H1 (cell line): ENCODE data around the gene TMCC1. TPM values are rescaled to one million over a fixed set of nuclear protein-coding genes. Genes with fewer than 3 reads are reported as not detected.
A peak's percentile ranks its signal among the peaks of the same experiment; 100 is the strongest.

Experiments used
- CTCF ChIA-PET: fragments of 300-600 bp; sonication (Branson Sonifier 250); formaldehyde crosslinking; loops from one replicate; lab custom pipeline; 2021; ENCODE audit not compliant: partially characterized antibody; lab: Charles Lee
- POLR2A ChIA-PET: fragments of 300-600 bp; sonication (Branson Sonifier 250); formaldehyde crosslinking; loops from one replicate; lab custom pipeline; 2021; ENCODE audit warnings: inconsistent platforms; ENCODE audit not compliant: partially characterized antibody; lab: Charles Lee
- DNase-seq, 2 experiments: peaks; one replicate each; pipeline versions ENCODE4 v3.0.0 to v3.0.0-alpha.2; 2010 to 2022; ENCODE audit warnings: low spot score in 2 of 2, low read depth in 1 of 2, mixed read lengths in 1 of 2
- FAIRE-seq: peaks from 2 replicates; lab custom pipeline; 2011; peaks lifted over from hg19 to GRCh38; lab: Jason Lieb, UNC
- H2AFZ ChIP-seq: 2 replicates; pipeline ENCODE4 v1.8.1; 2012; ENCODE audit warnings: low read length, inconsistent platforms
- H2AK5ac ChIP-seq: 2 replicates; pipeline ENCODE4 v1.6.1; 2013; ENCODE audit warnings: low read depth, low read length
- H2BK120ac ChIP-seq: replicated peaks from 2 replicates; pipeline ENCODE3; 2013; ENCODE audit warnings: low read depth, low read length, inconsistent platforms
- H2BK12ac ChIP-seq: 2 replicates; pipeline ENCODE4 v1.6.1; 2013; ENCODE audit warnings: low read depth, low read length
- H2BK15ac ChIP-seq: 2 replicates; pipeline ENCODE4 v1.6.1; 2013; ENCODE audit warnings: low read length
- H2BK20ac ChIP-seq: 2 replicates; pipeline ENCODE4 v1.6.1; 2013; ENCODE audit warnings: low read length
- H2BK5ac ChIP-seq: 2 replicates; pipeline ENCODE4 v1.6.1; 2013; ENCODE audit warnings: low read depth, low read length
- H3K14ac ChIP-seq: 2 replicates; pipeline ENCODE4 v1.6.1; 2013; ENCODE audit warnings: inconsistent platforms; ENCODE audit not compliant: insufficient read length
- H3K18ac ChIP-seq: 2 replicates; pipeline ENCODE4 v1.6.1; 2013; ENCODE audit warnings: low read length; ENCODE audit errors: extremely low read depth
- H3K23ac ChIP-seq: 2 replicates; pipeline ENCODE4 v1.6.1; 2013; ENCODE audit warnings: inconsistent platforms; ENCODE audit not compliant: insufficient read length
- H3K23me2 ChIP-seq: 2 replicates; pipeline ENCODE4 v1.6.1; 2013; ENCODE audit warnings: low read depth, low read length
- H3K27ac ChIP-seq: 2 replicates; pipeline ENCODE4 v1.6.1; 2011; ENCODE audit warnings: low read depth, low read length, inconsistent platforms
- H3K27me3 ChIP-seq, 4 experiments: replicated peaks in 1 of 4; 1 replicate in 1 of 4; 2 replicates in 3 of 4; pipeline versions ENCODE4 v1.6.1 to v1.8.1; 2011 to 2013; ENCODE audit warnings: low read length in 3 of 4, mild to moderate bottlenecking in 3 of 4, inconsistent platforms in 2 of 4, mixed read lengths in 2 of 4, moderate library complexity in 1 of 4; ENCODE audit not compliant: control insufficient read depth in 3 of 4, insufficient read depth in 3 of 4; ENCODE audit errors: extremely low read depth in 1 of 4
- H3K36me3 ChIP-seq, 4 experiments: 2 replicates each; pipeline versions ENCODE4 v1.6.1 to v1.8.1; 2011 to 2013; ENCODE audit warnings: mild to moderate bottlenecking in 4 of 4, low read length in 3 of 4, moderate library complexity in 2 of 4, control low read depth in 1 of 4, inconsistent platforms in 1 of 4; ENCODE audit not compliant: insufficient read depth in 4 of 4, control insufficient read depth in 2 of 4
- H3K4ac ChIP-seq: replicated peaks from 2 replicates; pipeline ENCODE3; 2013; ENCODE audit warnings: low read length, low read depth, mixed read lengths, inconsistent platforms; ENCODE audit not compliant: insufficient read length
- H3K4me1 ChIP-seq, 4 experiments: replicated peaks in 1 of 4; 1 replicate in 1 of 4; 2 replicates in 3 of 4; pipeline versions ENCODE4 v1.6.1 to v1.8.1; 2011 to 2013; ENCODE audit warnings: low read length in 3 of 4, inconsistent platforms in 2 of 4, mixed read lengths in 1 of 4; ENCODE audit not compliant: insufficient read depth in 4 of 4, control insufficient read depth in 3 of 4
- H3K4me2 ChIP-seq, 2 experiments: 2 replicates each; pipeline versions ENCODE4 v1.6.1 to v1.8.1; 2011 to 2013; ENCODE audit warnings: low read depth in 2 of 2, low read length in 2 of 2, control low read depth in 1 of 2, inconsistent platforms in 1 of 2, mild to moderate bottlenecking in 1 of 2; ENCODE audit not compliant: insufficient read depth in 1 of 2
- H3K4me3 ChIP-seq, 4 experiments: fragments of 200-600, 300-600 bp in 1 of 4; sonication (generic), shearing (Covaris generic), sonication (Bioruptor Twin) in 1 of 4; 2 replicates each; pipeline versions ENCODE4 v1.5.1 to v1.8.1; 2011 to 2016; ENCODE audit warnings: low read length in 4 of 4, low read depth in 3 of 4, control low read depth in 2 of 4, inconsistent platforms in 2 of 4, mild to moderate bottlenecking in 2 of 4, mixed read lengths in 1 of 4, moderate library complexity in 1 of 4; ENCODE audit not compliant: insufficient read depth in 2 of 4; ENCODE audit errors: extremely low read depth in 1 of 4
- H3K56ac ChIP-seq: replicated peaks from 2 replicates; pipeline ENCODE3; 2013; ENCODE audit warnings: low read depth, mild to moderate bottlenecking, mixed read lengths, low read length, inconsistent platforms; ENCODE audit not compliant: insufficient read length
- H3K79me1 ChIP-seq: 2 replicates; pipeline ENCODE4 v1.6.1; 2013; ENCODE audit warnings: low read depth, low read length, control low read depth
- H3K79me2 ChIP-seq, 2 experiments: 2 replicates each; pipeline versions ENCODE4 v1.6.1 to v1.8.1; 2012 to 2013; ENCODE audit warnings: low read length in 2 of 2, mild to moderate bottlenecking in 2 of 2, inconsistent platforms in 1 of 2; ENCODE audit not compliant: insufficient read depth in 2 of 2, control insufficient read depth in 1 of 2
- H3K9ac ChIP-seq, 4 experiments: replicated peaks in 1 of 4; 1 replicate in 1 of 4; 2 replicates in 3 of 4; pipeline versions ENCODE4 v1.6.1 to v1.8.1; 2011 to 2013; ENCODE audit warnings: low read depth in 3 of 4, low read length in 3 of 4, control low read depth in 2 of 4, mild to moderate bottlenecking in 2 of 4, moderate library complexity in 2 of 4, inconsistent platforms in 1 of 4; ENCODE audit errors: extremely low read depth in 1 of 4
- H3K9me3 ChIP-seq, 2 experiments: 2 replicates each; pipeline versions ENCODE4 v1.6.1 to v1.8.1; 2012 to 2013; ENCODE audit warnings: mild to moderate bottlenecking in 2 of 2, moderate library complexity in 2 of 2, control low read depth in 1 of 2, inconsistent platforms in 1 of 2, low read depth in 1 of 2, low read length in 1 of 2, mixed read lengths in 1 of 2; ENCODE audit not compliant: insufficient read depth in 2 of 2
- H4K20me1 ChIP-seq, 2 experiments: replicated peaks in 1 of 2; 2 replicates each; pipeline versions ENCODE3 to v1.8.1; 2011 to 2013; ENCODE audit warnings: inconsistent platforms in 2 of 2, low read length in 2 of 2, mild to moderate bottlenecking in 1 of 2; ENCODE audit not compliant: insufficient read depth in 2 of 2, control insufficient read depth in 1 of 2
- H4K5ac ChIP-seq: 2 replicates; pipeline ENCODE4 v1.6.1; 2013; ENCODE audit warnings: low read length, low read depth, mixed read lengths, inconsistent platforms; ENCODE audit not compliant: insufficient read length
- H4K8ac ChIP-seq: 2 replicates; pipeline ENCODE4 v1.8.0; 2013; ENCODE audit warnings: mild to moderate bottlenecking, moderate library complexity, low read length, inconsistent platforms; ENCODE audit not compliant: insufficient read depth; ENCODE audit errors: extremely low read depth
- H4K91ac ChIP-seq: replicated peaks from 2 replicates; pipeline ENCODE3; 2013; ENCODE audit warnings: low read length, mixed read lengths, inconsistent platforms; ENCODE audit not compliant: insufficient read length
- CHD2 ChIP-seq: IDR thresholded peaks from 2 replicates; pipeline ENCODE4 v1.6.1; 2012; ENCODE audit warnings: low read length, improper control_type of control experiment
- HDAC6 ChIP-seq: IDR thresholded peaks from one replicate; pipeline ENCODE4 v1.7.1; 2012; ENCODE audit warnings: low read depth, mild to moderate bottlenecking, inconsistent platforms, low read length, moderate library complexity
- SIN3A ChIP-seq, 2 experiments: IDR thresholded peaks in 1 of 2; conservative IDR thresholded peaks in 1 of 2; 2 replicates each; pipeline ENCODE4 v1.6.1; 2011 to 2012; ENCODE audit warnings: low read length in 2 of 2, improper control_type of control experiment in 1 of 2, low read depth in 1 of 2, mild to moderate bottlenecking in 1 of 2
- TAF7 ChIP-seq: optimal IDR thresholded peaks from 2 replicates; pipeline ENCODE3; 2011; ENCODE audit warnings: low read depth, mild to moderate bottlenecking, inconsistent platforms, low read length, moderate library complexity, borderline replicate concordance
- WGBS, 2 experiments: shearing (Covaris generic) in 1 of 2; methylation state at CpG; one replicate each; pipeline versions ENCODE4 v1.1.6 to v1.1.7; 2013 to 2015; ENCODE audit warnings: low lambda C conversion rate in 2 of 2, mixed read lengths in 2 of 2, inconsistent platforms in 1 of 2, low coverage in 1 of 2, missing lambda C conversion rate in 1 of 2; ENCODE audit not compliant: insufficient replicate concordance in 2 of 2, insufficient coverage in 1 of 2, insufficient read length in 1 of 2; ENCODE audit errors: extremely low coverage in 1 of 2, missing lambda C conversion rate in 1 of 2; 5-methylcytosine and 5-hydroxymethylcytosine counted together
- polyA plus RNA-seq, 7 experiments: library from polyadenylated mRNA; depleted of rRNA in 3 of 7; stranded (reverse) in 5 of 7; unstranded in 2 of 7; fragments of >200 nt in 5 of 7; fragments of 200-250 nt in 2 of 7; gene quantifications; 1 replicate in 5 of 7; 2 replicates in 1 of 7; 4 replicates in 1 of 7; pipeline versions ENCODE4 v1.2.1 to v1.2.3, GENCODE V29; 2011 to 2013; ENCODE audit warnings: missing spikeins in 2 of 7, mixed read lengths in 2 of 7
- total RNA-seq: library from RNA; stranded (reverse); fragmentation: NEBNext Ultra II Directional; extraction: Animal tissue kit (Norgen Biotek cat#: 25700); gene quantifications from 2 replicates; pipeline ENCODE4 v1.2.1, GENCODE V29; 2021
- TF ChIP-seq, protein P1 (sequence below): IDR thresholded peaks from 2 replicates; pipeline ENCODE4 v1.6.1; 2011; ENCODE audit warnings: low read length, improper control_type of control experiment
- TF ChIP-seq, protein P2 (sequence below): IDR thresholded peaks from 2 replicates; pipeline ENCODE4 v1.6.1; 2012; ENCODE audit warnings: inconsistent platforms

Gene TMCC1
- total and polyA plus RNA-seq, 2 of the 8 experiments (the other 6 are each of a cell fraction or from before 2014, with no cell fraction given) = 10.4 to 27.1 TPM

DNA sequence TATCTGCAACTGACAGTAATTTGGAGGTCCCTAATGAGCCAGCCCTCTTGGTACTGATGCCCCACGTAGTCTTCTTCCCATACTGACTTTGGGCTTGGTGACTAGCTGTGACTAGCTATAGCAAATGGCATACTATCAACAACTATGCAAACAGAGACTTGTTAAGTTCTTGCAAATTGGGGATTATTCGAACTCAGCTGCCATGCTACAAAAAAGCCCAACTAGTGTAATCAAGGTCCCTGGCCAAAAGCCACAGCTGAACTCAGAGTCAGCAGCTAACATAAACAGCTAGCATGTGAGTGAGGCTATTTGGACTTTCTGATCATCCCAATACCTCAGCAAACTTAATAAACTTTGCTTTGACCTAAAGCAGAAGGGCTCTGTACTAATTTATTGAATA lies 165.8 kb downstream of the TMCC1 start:
- Histone ChIP-seq H3K4me2 (no peak overlapping the region; a peak in 1 of 4 replicates), H3K27me3 (no peaks in the 10 kb centered on the region), H3K4ac (no peak overlapping the region), H3K27ac (no peak overlapping the region), H3K79me2 (0 out of 4 replicates have a peak, but pooled peaks cover 0 to 3% of the 10 kb centered on the region in 2 experiments), H3K9ac (no peak overlapping the region), H2BK120ac (no peak overlapping the region), H3K56ac (no peak overlapping the region), H3K9me3 (no peaks in the 10 kb centered on the region; a peak in 1 of 4 replicates), H3K23me2 (no peaks in the 10 kb centered on the region), H2BK20ac (no peak overlapping the region), H4K8ac (no peak overlapping the region), H4K20me1 (no peaks in the 10 kb centered on the region)
- 69% methylated on average over 2 of the region's 2 CpGs; no CpG with 5 or more reads in 1 of the 2 experiments for whole genome bisulfite sequencing, 2 experiments
- TF ChIP-seq TAF7 (no peak), CHD2 (no peak), SIN3A (conservative IDR thresholded peaks at IDR 0.05 in 1 of 2, IDR thresholded peaks at IDR 0.05 in 1 of 2; ENCODE audit: low read depth in 1 of 2, low read length in 2 of 2) (no peak), HDAC6 (no peak)
- TF ChIP-seq, protein P1, sequence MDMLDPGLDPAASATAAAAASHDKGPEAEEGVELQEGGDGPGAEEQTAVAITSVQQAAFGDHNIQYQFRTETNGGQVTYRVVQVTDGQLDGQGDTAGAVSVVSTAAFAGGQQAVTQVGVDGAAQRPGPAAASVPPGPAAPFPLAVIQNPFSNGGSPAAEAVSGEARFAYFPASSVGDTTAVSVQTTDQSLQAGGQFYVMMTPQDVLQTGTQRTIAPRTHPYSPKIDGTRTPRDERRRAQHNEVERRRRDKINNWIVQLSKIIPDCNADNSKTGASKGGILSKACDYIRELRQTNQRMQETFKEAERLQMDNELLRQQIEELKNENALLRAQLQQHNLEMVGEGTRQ = no peak
- TF ChIP-seq, protein P2, sequence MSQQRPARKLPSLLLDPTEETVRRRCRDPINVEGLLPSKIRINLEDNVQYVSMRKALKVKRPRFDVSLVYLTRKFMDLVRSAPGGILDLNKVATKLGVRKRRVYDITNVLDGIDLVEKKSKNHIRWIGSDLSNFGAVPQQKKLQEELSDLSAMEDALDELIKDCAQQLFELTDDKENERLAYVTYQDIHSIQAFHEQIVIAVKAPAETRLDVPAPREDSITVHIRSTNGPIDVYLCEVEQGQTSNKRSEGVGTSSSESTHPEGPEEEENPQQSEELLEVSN = no peak
- TF ChIP-seq, all 59 proteins: peak for 0
- H3K23ac ChIP-seq = no peak overlapping the region
- no peaks in the 10 kb centered on the region for H3K36me3 ChIP-seq
- H4K5ac ChIP-seq = no peak overlapping the region
- H4K91ac ChIP-seq = no peak overlapping the region
- no peak overlapping the region for H2BK12ac ChIP-seq
- POLR2A ChIA-PET = interaction anchor here (1.0 kb wide), 1 partner anchor 25 kb away, joined by 3 read pairs; no protein-coding TSS in a partner anchor
- H2BK5ac ChIP-seq = no peak overlapping the region
- no peak overlapping the region for H2AFZ ChIP-seq
- H2AK5ac ChIP-seq = no peak overlapping the region
- H2BK15ac ChIP-seq = no peak overlapping the region
- CTCF ChIA-PET = interaction anchor here (1.3 kb wide), 2 partner anchors 13 to 97 kb away, joined by 3 to 6 read pairs; no protein-coding TSS in a partner anchor
- FAIRE-seq = peak; percentile 79
- no peak overlapping the region for H3K4me3 ChIP-seq
- no peak overlapping the region for H3K18ac ChIP-seq
- no peaks in the 10 kb centered on the region; the same call in 1 of the 2 replicates for H3K79me1 ChIP-seq
- DNase-seq = no peak
- H3K14ac ChIP-seq = no peak overlapping the region
- peaks cover 3 to 16% (median 10%) of the 10 kb centered on the region in 4 experiments; a peak in 5 of 7 replicates for H3K4me1 ChIP-seq
